ENCODE measurements around the gene RHOD. TPM values are rescaled to one million over a fixed set of nuclear protein-coding genes. Genes with fewer than 3 reads are reported as not detected.
A peak's percentile ranks its signal among the peaks of the same experiment; 100 is the strongest.

Gene RHOD
- total RNA-seq, 1 donor from 2014 or later, result 1.7 TPM

DNA sequence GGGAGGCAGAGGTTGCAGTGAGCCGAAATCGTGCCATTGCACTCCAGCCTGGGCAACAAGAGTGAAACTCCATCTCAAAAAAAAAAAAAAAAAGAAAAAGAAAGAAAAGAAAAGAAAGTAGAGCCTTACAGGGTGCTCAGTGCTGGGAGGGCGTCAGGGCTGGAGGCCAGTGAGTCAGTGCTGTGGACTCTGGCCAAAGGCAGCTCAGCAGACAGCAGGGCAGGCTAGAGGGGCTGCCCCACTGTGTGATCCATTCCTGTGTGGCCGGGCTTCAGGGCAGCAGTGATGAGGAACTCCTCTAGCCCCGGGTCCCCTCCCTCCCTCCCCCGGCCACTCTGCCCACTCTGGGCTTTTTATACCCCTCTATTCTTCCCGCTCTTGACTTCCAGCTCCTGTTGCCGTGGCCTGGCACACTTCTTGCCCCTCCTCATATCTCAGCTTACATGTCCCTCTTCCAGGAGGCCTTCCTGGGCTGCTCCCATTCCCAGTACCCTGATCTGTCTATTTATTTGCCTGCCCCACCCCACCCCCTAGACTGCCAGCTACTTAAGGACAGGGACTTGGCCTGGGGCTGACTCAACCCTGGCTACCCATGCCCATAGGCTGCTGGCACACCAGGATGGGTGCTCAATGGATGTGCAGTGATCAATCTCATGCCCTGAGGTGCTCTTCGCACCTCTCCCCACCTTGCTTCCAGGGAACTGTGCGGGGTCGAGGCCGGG, 23.7 kb upstream of the RHOD start:
- Mint-ChIP-seq H3K4me1 (no peaks in the 10 kb centered on the region), H3K9me3 (no peaks in the 10 kb centered on the region), H3K27me3 (ENCODE audit: low read depth) (peaks cover 10% of the 10 kb centered on the region), H3K36me3 (ENCODE audit: low read depth) (no peaks in the 10 kb centered on the region), H3K27ac (ENCODE audit: unreplicated experiment) (no peak overlapping the region), H3K4me3 (no peak overlapping the region)
- TF ChIP-seq, protein P1, sequence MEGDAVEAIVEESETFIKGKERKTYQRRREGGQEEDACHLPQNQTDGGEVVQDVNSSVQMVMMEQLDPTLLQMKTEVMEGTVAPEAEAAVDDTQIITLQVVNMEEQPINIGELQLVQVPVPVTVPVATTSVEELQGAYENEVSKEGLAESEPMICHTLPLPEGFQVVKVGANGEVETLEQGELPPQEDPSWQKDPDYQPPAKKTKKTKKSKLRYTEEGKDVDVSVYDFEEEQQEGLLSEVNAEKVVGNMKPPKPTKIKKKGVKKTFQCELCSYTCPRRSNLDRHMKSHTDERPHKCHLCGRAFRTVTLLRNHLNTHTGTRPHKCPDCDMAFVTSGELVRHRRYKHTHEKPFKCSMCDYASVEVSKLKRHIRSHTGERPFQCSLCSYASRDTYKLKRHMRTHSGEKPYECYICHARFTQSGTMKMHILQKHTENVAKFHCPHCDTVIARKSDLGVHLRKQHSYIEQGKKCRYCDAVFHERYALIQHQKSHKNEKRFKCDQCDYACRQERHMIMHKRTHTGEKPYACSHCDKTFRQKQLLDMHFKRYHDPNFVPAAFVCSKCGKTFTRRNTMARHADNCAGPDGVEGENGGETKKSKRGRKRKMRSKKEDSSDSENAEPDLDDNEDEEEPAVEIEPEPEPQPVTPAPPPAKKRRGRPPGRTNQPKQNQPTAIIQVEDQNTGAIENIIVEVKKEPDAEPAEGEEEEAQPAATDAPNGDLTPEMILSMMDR (conservative IDR thresholded peaks at IDR 0.05), result no peak
- no peak for DNase-seq (ENCODE audit: low read depth, low spot score)

DNA sequence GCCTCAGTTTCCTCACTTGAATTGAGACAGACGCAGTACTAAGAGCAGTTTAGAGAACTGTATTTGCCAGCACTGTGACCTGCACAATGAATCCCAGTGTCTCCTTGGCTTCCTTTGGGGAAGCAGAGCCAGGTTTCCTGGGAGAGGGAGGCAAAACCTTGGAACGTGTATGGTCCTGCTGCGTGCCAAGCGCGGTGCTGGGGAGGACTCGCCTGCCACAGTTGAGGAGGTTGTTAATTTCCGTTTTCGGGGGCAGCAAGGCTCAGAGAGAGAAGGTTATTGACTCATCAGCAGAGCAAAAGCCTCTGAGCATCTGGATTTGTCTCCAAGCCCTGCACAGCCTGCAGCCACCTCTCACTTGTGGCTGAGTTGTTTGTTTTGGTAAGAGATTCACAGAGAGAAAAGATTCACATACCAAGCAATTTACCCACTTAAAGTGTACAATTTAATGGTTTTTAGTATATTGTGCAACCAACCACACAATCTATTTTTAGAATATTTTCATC, 22.9 kb upstream of the RHOD start:
- Mint-ChIP-seq H3K9me3 (no peaks in the 10 kb centered on the region), H3K4me3 (no peak overlapping the region), H3K4me1 (no peaks in the 10 kb centered on the region), H3K36me3 (ENCODE audit: low read depth) (no peaks in the 10 kb centered on the region), H3K27ac (ENCODE audit: unreplicated experiment) (no peak overlapping the region), H3K27me3 (ENCODE audit: low read depth) (peaks cover 10% of the 10 kb centered on the region)
- DNase-seq (ENCODE audit: low read depth, low spot score), result no peak
- TF ChIP-seq, protein P1 (conservative IDR thresholded peaks at IDR 0.05), result no peak

DNA sequence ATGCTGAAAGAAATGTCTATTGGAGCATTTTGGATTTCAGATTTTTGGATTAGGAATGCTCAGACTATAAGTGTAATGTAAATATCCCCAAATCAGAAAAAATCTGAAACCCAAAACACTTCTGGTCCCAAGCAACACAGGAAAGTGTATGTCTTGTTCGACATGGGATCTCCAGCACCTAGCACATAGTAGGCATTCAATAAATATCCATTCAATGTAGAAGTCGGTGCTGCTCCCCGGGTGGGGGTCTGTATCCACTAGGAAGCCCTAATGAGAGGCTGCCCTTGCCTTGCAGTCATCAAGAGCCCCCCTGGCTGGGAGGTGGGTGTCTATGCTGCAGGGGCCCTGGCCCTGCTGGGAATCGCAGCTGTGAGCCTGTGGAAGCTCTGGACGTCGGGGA, 22.3 kb upstream of the RHOD start:
- no peaks in the 10 kb centered on the region for H3K4me1 Mint-ChIP-seq

DNA sequence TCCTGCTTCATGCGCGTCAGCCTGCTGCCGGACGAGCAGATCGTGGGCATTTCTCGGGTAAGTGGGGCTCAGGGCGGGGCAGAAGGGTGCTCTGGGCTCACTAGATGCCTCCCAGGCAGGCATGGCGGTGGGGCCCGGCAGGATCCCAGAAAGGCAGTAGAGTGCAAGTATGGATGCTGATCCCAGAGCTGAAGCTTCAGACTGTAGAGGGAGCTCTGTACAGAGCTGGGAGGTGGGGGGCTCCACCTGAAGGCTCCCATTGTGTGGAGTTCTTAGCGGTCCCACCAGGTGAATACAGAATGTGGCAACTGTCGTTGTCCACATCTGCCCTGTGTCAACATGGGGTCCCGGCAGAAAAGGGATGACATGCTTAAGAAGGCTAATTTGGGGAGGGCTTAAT, 16.5 kb upstream of the RHOD start:
- no peak overlapping the region for H3K4me3 Mint-ChIP-seq
- DNase-seq (ENCODE audit: low read depth, low spot score), result no peak
- no peaks in the 10 kb centered on the region for H3K9me3 Mint-ChIP-seq

More for the DNA sequence above, 22.3 kb upstream of the RHOD start:
- Mint-ChIP-seq H3K27ac (ENCODE audit: unreplicated experiment) (no peak overlapping the region), H3K36me3 (ENCODE audit: low read depth) (no peaks in the 10 kb centered on the region), H3K27me3 (ENCODE audit: low read depth) (peaks cover 10% of the 10 kb centered on the region), H3K4me3 (no peak overlapping the region), H3K9me3 (no peaks in the 10 kb centered on the region)
- DNase-seq (ENCODE audit: low read depth, low spot score), result no peak
- TF ChIP-seq, protein P1 (conservative IDR thresholded peaks at IDR 0.05), result no peak

GRCh38 chr11:67041602-67042001, 15.0 kb upstream of the RHOD start:
- no peak overlapping the region for H3K4me3 Mint-ChIP-seq
- H3K27ac Mint-ChIP-seq (ENCODE audit: unreplicated experiment), result no peak overlapping the region
- no peaks in the 10 kb centered on the region for H3K27me3 Mint-ChIP-seq (ENCODE audit: low read depth)
- TF ChIP-seq, protein P1 (conservative IDR thresholded peaks at IDR 0.05), result no peak
- no peak for DNase-seq (ENCODE audit: low read depth, low spot score)
- H3K4me1 Mint-ChIP-seq, result no peaks in the 10 kb centered on the region
- no peaks in the 10 kb centered on the region for H3K9me3 Mint-ChIP-seq
- no peaks in the 10 kb centered on the region for H3K36me3 Mint-ChIP-seq (ENCODE audit: low read depth)

More for the DNA sequence above, 16.5 kb upstream of the RHOD start:
- peak overlapping the region; percentile 12 for H3K27ac Mint-ChIP-seq (ENCODE audit: unreplicated experiment)
- no peaks in the 10 kb centered on the region for H3K27me3 Mint-ChIP-seq (ENCODE audit: low read depth)
- TF ChIP-seq, protein P1 (conservative IDR thresholded peaks at IDR 0.05), result no peak
- H3K36me3 Mint-ChIP-seq (ENCODE audit: low read depth), result no peaks in the 10 kb centered on the region
- no peaks in the 10 kb centered on the region for H3K4me1 Mint-ChIP-seq

All from neural crest cell (in vitro differentiated cells).